GM20431 (cell line): ENCODE results near the gene NSA2.

Experiments
- in situ Hi-C: fragments of 300-500 bp; cut with MseI, MboI; formaldehyde crosslinking; loops from one replicate; pipeline ENCODE4 v1.15.0; 2020; ENCODE audit warnings: low sequenced_read_pairs; ENCODE audit not compliant: unreplicated experiment

Gene NSA2

GRCh38 chr5:74801941-74802340, 34.9 kb downstream of the NSA2 start:
- in situ Hi-C loops, result no loop called here

- in situ Hi-C loops, result no loop called here
Measured at GRCh38 chr5:74810915-74811314, 43.9 kb downstream of the NSA2 start.

GRCh38 chr5:74816875-74817274, 49.8 kb downstream of the NSA2 start:
- in situ Hi-C loops, result no loop called here

GRCh38 chr5:74822288-74822687, 55.2 kb downstream of the NSA2 start:
- in situ Hi-C loops, result no loop called here

GRCh38 chr5:74829413-74829812, 62.4 kb downstream of the NSA2 start:
- in situ Hi-C loops, result no loop called here
